Measurements from ENCODE around the gene CYSTM1.
"Not testable (repeated sequence)": the region's sequence is repeated elsewhere in the genome, so short reads cannot be mapped to it uniquely, and the experiment has no call there.

CYSTM1 gene

GRCh38 chr5:140153255-140153654 lies 21.7 kb upstream of the CYSTM1 start:
- no peak for TF ChIP-seq CTCF (IDR thresholded peaks at IDR 0.05; ENCODE audit: extremely low read depth, insufficient read depth, missing control alignments)
- no peak for DNase-seq (ENCODE audit: low spot score)
- in situ Hi-C loops (cut with MboI; ENCODE audit: low pct_unique_long_range_greater_than_20kb, low sequenced_read_pairs, unreplicated experiment) = loop anchor here (5.0 to 25.0 kb wide), 2 partner anchors 71 to 366 kb away; partner anchors contain the start of gene PSD2

GRCh38 chr5:140153905-140154304 lies 21.1 kb upstream of the CYSTM1 start:
- no peak for TF ChIP-seq CTCF (IDR thresholded peaks at IDR 0.05; ENCODE audit: extremely low read depth, insufficient read depth, missing control alignments)
- no peak for DNase-seq (ENCODE audit: low spot score)
- in situ Hi-C loops (cut with MboI; ENCODE audit: low pct_unique_long_range_greater_than_20kb, low sequenced_read_pairs, unreplicated experiment) = loop anchor here (5.0 to 25.0 kb wide), 2 partner anchors 72 to 367 kb away; partner anchors contain the start of gene PSD2

- DNase-seq (ENCODE audit: low spot score) = not testable (repeated sequence)
- in situ Hi-C loops (cut with MboI; ENCODE audit: low pct_unique_long_range_greater_than_20kb, low sequenced_read_pairs, unreplicated experiment) = loop anchor here (5.0 to 25.0 kb wide), 2 partner anchors 73 to 368 kb away; partner anchors contain the start of gene PSD2
Measured at GRCh38 chr5:140154710-140155381, 20.1 kb upstream of the CYSTM1 start.

- in situ Hi-C loops (cut with MboI; ENCODE audit: low pct_unique_long_range_greater_than_20kb, low sequenced_read_pairs, unreplicated experiment) = loop anchor here (25.0 kb wide), 1 partner anchor 370 kb away; the partner anchor contains the start of gene PSD2
- DNase-seq (ENCODE audit: low spot score) = peak; percentile 89
- peak; percentile 89 for TF ChIP-seq CTCF (IDR thresholded peaks at IDR 0.05; ENCODE audit: extremely low read depth, insufficient read depth, missing control alignments)
Measured at GRCh38 chr5:140157032-140157781, 17.8 kb upstream of the CYSTM1 start.

GRCh38 chr5:140159014-140159927 lies 15.7 kb upstream of the CYSTM1 start:
- DNase-seq (ENCODE audit: low spot score) = no peak
- no peak for TF ChIP-seq CTCF (IDR thresholded peaks at IDR 0.05; ENCODE audit: extremely low read depth, insufficient read depth, missing control alignments)
- in situ Hi-C loops (cut with MboI; ENCODE audit: low pct_unique_long_range_greater_than_20kb, low sequenced_read_pairs, unreplicated experiment) = loop anchor here (25.0 kb wide), 1 partner anchor 372 kb away; the partner anchor contains the start of gene PSD2

GRCh38 chr5:140162275-140162674 lies 12.7 kb upstream of the CYSTM1 start:
- DNase-seq (ENCODE audit: low spot score) = no peak
- in situ Hi-C loops (cut with MboI; ENCODE audit: low pct_unique_long_range_greater_than_20kb, low sequenced_read_pairs, unreplicated experiment) = loop anchor here (10.0 to 25.0 kb wide), 2 partner anchors 97 to 375 kb away; partner anchors contain the start of gene PSD2
- TF ChIP-seq CTCF (IDR thresholded peaks at IDR 0.05; ENCODE audit: extremely low read depth, insufficient read depth, missing control alignments) = no peak

Data from GM13977 (cell line).